A549 (cell line): ENCODE data around the gene NRG3. TPM values are rescaled to one million over a fixed set of nuclear protein-coding genes. Genes with fewer than 3 reads are reported as not detected.

Experiments
- ATAC-seq, 2 experiments: fragments of 200-7000 bp in 1 of 2; fragments of >200 bp in 1 of 2; cut with Nextera tagmentation in 1 of 2; cut with Tn5 transposase in 1 of 2; 3 replicates each; pipeline versions ENCODE4 v1.8.0 to v1.9.1; 2018 to 2020; ENCODE audit warnings: mild to moderate bottlenecking in 1 of 2, moderate library complexity in 1 of 2
- CTCF ChIA-PET: fragments of 300-600 bp; sonication (Branson Sonifier 250); formaldehyde crosslinking; extraction: SDS; loops from one replicate; lab custom pipeline; 2021; ENCODE audit warnings: antibody characterized with exemption, inconsistent platforms; lab: Yijun Ruan, JAX
- POLR2A ChIA-PET: fragments of 350-600 bp; formaldehyde crosslinking; extraction: SDS; loops from one replicate; lab custom pipeline; 2021; ENCODE audit warnings: antibody characterized with exemption, inconsistent platforms; lab: Yijun Ruan, JAX
- DNase-seq, 2 experiments: peaks; one replicate each; pipeline versions ENCODE4 v3.0.0 to v3.0.0-alpha.2; 2011 to 2016; ENCODE audit warnings: low read depth in 1 of 2, low spot score in 1 of 2
- FAIRE-seq: peaks from 2 replicates; lab custom pipeline; 2011; peaks lifted over from hg19 to GRCh38; lab: Jason Lieb, UNC
- H3K27ac ChIP-seq, 2 experiments: fragments of >200 bp; sonication (Bioruptor Twin); formaldehyde crosslinking; 3 replicates each; pipeline ENCODE4 v1.5.1; 2016 to 2017
- H3K4me1 ChIP-seq: fragments of >200 bp; sonication (Bioruptor Twin); formaldehyde crosslinking; 3 replicates; pipeline ENCODE4 v1.6.1; 2016
- H3K4me2 ChIP-seq: fragments of >200 bp; sonication (Bioruptor Twin); formaldehyde crosslinking; 3 replicates; pipeline ENCODE4 v1.6.1; 2016
- H3K4me3 ChIP-seq: fragments of >200 bp; sonication (Bioruptor Twin); formaldehyde crosslinking; 3 replicates; pipeline ENCODE4 v1.5.1; 2016
- H3K9me3 ChIP-seq: fragments of >200 bp; sonication (Bioruptor Twin); formaldehyde crosslinking; 3 replicates; pipeline ENCODE4 v1.6.1; 2016
- CBX8 ChIP-seq: fragments of 200-600 bp; sonication (generic); IDR thresholded peaks from 2 replicates; pipeline ENCODE4 v1.6.1; 2016
- CEBPB ChIP-seq, 2 experiments: fragments of >200 bp in 1 of 2; sonication (Bioruptor Twin) in 1 of 2; formaldehyde crosslinking in 1 of 2; IDR thresholded peaks; 2 replicates each; pipeline ENCODE4 v1.6.1; 2012 to 2016
- EHMT2 ChIP-seq: fragments of 200-600 bp; sonication (generic); IDR thresholded peaks from 2 replicates; pipeline ENCODE4 v1.6.1; 2016; ENCODE audit warnings: antibody characterized with exemption, low read depth, mild to moderate bottlenecking, moderate library complexity
- EP300 ChIP-seq, 2 experiments: fragments of >200 bp; sonication (Bioruptor Twin); formaldehyde crosslinking; IDR thresholded peaks; 2 replicates in 1 of 2; 3 replicates in 1 of 2; pipeline ENCODE4 v1.6.1; 2016 to 2017
- FOSB ChIP-seq: fragments of 250-450 bp; sonication (Bioruptor Pico); IDR thresholded peaks from 2 replicates; pipeline ENCODE4 v1.5.0; 2020; ENCODE audit warnings: mild to moderate bottlenecking, moderate library complexity
- FOSL2 ChIP-seq, 2 experiments: fragments of 450-650 bp in 1 of 2; fragments of >200 bp in 1 of 2; sonication (Bioruptor Twin) in 1 of 2; formaldehyde crosslinking; IDR thresholded peaks; 2 replicates each; pipeline versions ENCODE4 v1.5.0 to v1.6.1; 2016 to 2020; ENCODE audit warnings: mild to moderate bottlenecking in 1 of 2, moderate library complexity in 1 of 2
- FOXS1 ChIP-seq: fragments of 250-450 bp; sonication (Bioruptor Pico); IDR thresholded peaks from 2 replicates; pipeline ENCODE4 v1.5.0; 2020; ENCODE audit warnings: mild to moderate bottlenecking, moderate library complexity
- HDAC2 ChIP-seq: fragments of 200-600 bp; sonication (generic); IDR thresholded peaks from 2 replicates; pipeline ENCODE4 v1.6.1; 2016
- HEYL ChIP-seq: fragments of 250-450 bp; sonication (Bioruptor Pico); IDR thresholded peaks from 2 replicates; pipeline ENCODE4 v1.8.0; 2021; ENCODE audit warnings: mild to moderate bottlenecking, moderate library complexity
- HOXB13 ChIP-seq: fragments of 250-450 bp; sonication (Bioruptor Pico); IDR thresholded peaks from 2 replicates; pipeline ENCODE4 v1.5.0; 2020; ENCODE audit warnings: low read depth, mild to moderate bottlenecking, moderate library complexity
- JUN ChIP-seq, 2 experiments: fragments of >200 bp; sonication (Bioruptor Twin); formaldehyde crosslinking; IDR thresholded peaks; 2 replicates in 1 of 2; 3 replicates in 1 of 2; pipeline ENCODE4 v1.6.1; 2016 to 2017
- KDM5A ChIP-seq: fragments of 200-600 bp; sonication (generic); IDR thresholded peaks from 2 replicates; pipeline ENCODE4 v1.6.1; 2016; ENCODE audit warnings: antibody characterized with exemption, mild to moderate bottlenecking
- MAFK ChIP-seq: fragments of 450-650 bp; IDR thresholded peaks from 2 replicates; pipeline ENCODE4 v1.6.1; 2014; ENCODE audit not compliant: partially characterized antibody
- NFE2L2 ChIP-seq: fragments of 150-350 bp; conservative IDR thresholded peaks from 2 replicates; pipeline ENCODE4 v1.6.1; 2014; ENCODE audit warnings: low read length
- NR3C1 ChIP-seq: fragments of >200 bp; sonication (Bioruptor Twin); formaldehyde crosslinking; IDR thresholded peaks from 3 replicates; pipeline ENCODE4 v1.6.1; 2017
- POLR2AphosphoS2 ChIP-seq: conservative IDR thresholded peaks from 2 replicates; pipeline ENCODE4 v1.6.1; 2012; ENCODE audit warnings: low read length, improper control_type of control experiment, inconsistent platforms
- RFX5 ChIP-seq: fragments of 450-650 bp; IDR thresholded peaks from 2 replicates; pipeline ENCODE4 v1.7.1; 2014; ENCODE audit warnings: antibody characterized with exemption, mild to moderate bottlenecking, moderate library complexity
- SMC3 ChIP-seq: fragments of >200 bp; sonication (Bioruptor Twin); formaldehyde crosslinking; IDR thresholded peaks from 3 replicates; pipeline ENCODE4 v1.6.1; 2018; ENCODE audit warnings: inconsistent platforms
- SREBF2 ChIP-seq: fragments of 450-650 bp; IDR thresholded peaks from 2 replicates; pipeline ENCODE4 v1.6.1; 2014; ENCODE audit warnings: mild to moderate bottlenecking, moderate library complexity
- TFCP2L1 ChIP-seq: fragments of 250-450 bp; sonication (Bioruptor Pico); IDR thresholded peaks from 2 replicates; pipeline ENCODE4 v1.5.0; 2021; ENCODE audit warnings: mild to moderate bottlenecking
- WGBS: methylation state at CpG from one replicate; pipeline ENCODE4 v1.1.6; 2017; ENCODE audit errors: missing lambda C conversion rate; 5-methylcytosine and 5-hydroxymethylcytosine counted together
- polyA plus RNA-seq, 4 experiments: library from polyadenylated mRNA; depleted of rRNA in 3 of 4; stranded (reverse); fragments of >200 nt; fragmentation: RNase III in 1 of 4; extraction: RNeasy Plus Mini Kit Qiagen cat#74134 plus additional on column Dnase treatment in 1 of 4; gene quantifications; 2 replicates in 3 of 4; 3 replicates in 1 of 4; pipeline ENCODE4 v1.2.3, GENCODE V29; 2011 to 2017
- TF ChIP-seq, protein P1 (sequence below): IDR thresholded peaks from 2 replicates; pipeline ENCODE4 v1.6.1; 2012; ENCODE audit warnings: low read depth, borderline replicate concordance
- TF ChIP-seq, protein P2 (sequence below): fragments of 250-450 bp; sonication (Bioruptor Pico); IDR thresholded peaks from 2 replicates; pipeline ENCODE4 v1.5.0; 2021; ENCODE audit warnings: mild to moderate bottlenecking, moderate library complexity, borderline replicate concordance
- TF ChIP-seq, protein P3 (sequence below): fragments of >200 bp; sonication (Bioruptor Twin); formaldehyde crosslinking; IDR thresholded peaks from 2 replicates; pipeline ENCODE4 v1.6.1; 2016
- TF ChIP-seq, protein P4 (sequence below): fragments of 200-600 bp; sonication (generic); IDR thresholded peaks from 2 replicates; pipeline ENCODE4 v1.6.1; 2016; ENCODE audit warnings: antibody characterized with exemption, mild to moderate bottlenecking, moderate library complexity

The NRG3 gene
- polyA plus RNA-seq, 2 of the 4 experiments (the other 2 are of a cell fraction): not detected

DNA sequence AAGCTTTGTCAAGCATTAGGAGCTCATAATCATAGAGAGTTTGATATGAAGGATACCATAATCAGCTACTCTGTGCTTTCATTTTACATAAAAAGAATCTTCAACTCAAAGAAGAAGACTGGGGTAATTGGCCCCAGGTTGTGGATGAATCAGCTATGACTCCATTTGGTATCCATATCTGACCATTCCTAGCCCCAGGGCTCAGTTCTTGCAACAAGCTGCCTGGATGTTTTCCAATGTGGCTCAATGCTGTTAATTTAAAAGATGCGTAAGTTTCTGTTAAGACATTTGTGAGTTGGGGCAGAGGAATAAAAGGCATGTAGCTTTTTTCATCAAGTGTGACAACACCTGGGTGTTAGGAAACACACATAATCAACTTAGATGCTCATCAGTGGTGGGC is 951.1 kb downstream of the NRG3 start:
- Histone ChIP-seq H3K9me3 (no peaks in the 10 kb centered on the region), H3K4me3 (no peak overlapping the region)
- no peak for DNase-seq
- no peak for FAIRE-seq
- CTCF ChIA-PET: no interaction called here
- WGBS: 90% methylated on average over 1 of the region's 1 CpG
- no peak for ATAC-seq
- TF ChIP-seq FOSB (CRISPR knock-in tag) (no peak), FOSL2 (IDR thresholded peaks at IDR 0.05) (no peak), FOSL2 (CRISPR knock-in tag; IDR thresholded peaks at IDR 0.05) (no peak), JUN (IDR thresholded peaks at IDR 0.05) (no peak), SREBF2 (no peak), NR3C1 (no peak), CBX8 (no peak), TFCP2L1 (CRISPR knock-in tag) (no peak), POLR2AphosphoS2 (no peak), FOXS1 (CRISPR knock-in tag) (no peak), HOXB13 (CRISPR knock-in tag) (no peak), CEBPB (IDR thresholded peaks at IDR 0.05) (no peak), EP300 (IDR thresholded peaks at IDR 0.05) (no peak)
- TF ChIP-seq, protein P1, sequence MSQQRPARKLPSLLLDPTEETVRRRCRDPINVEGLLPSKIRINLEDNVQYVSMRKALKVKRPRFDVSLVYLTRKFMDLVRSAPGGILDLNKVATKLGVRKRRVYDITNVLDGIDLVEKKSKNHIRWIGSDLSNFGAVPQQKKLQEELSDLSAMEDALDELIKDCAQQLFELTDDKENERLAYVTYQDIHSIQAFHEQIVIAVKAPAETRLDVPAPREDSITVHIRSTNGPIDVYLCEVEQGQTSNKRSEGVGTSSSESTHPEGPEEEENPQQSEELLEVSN: no peak
- TF ChIP-seq, protein P2, sequence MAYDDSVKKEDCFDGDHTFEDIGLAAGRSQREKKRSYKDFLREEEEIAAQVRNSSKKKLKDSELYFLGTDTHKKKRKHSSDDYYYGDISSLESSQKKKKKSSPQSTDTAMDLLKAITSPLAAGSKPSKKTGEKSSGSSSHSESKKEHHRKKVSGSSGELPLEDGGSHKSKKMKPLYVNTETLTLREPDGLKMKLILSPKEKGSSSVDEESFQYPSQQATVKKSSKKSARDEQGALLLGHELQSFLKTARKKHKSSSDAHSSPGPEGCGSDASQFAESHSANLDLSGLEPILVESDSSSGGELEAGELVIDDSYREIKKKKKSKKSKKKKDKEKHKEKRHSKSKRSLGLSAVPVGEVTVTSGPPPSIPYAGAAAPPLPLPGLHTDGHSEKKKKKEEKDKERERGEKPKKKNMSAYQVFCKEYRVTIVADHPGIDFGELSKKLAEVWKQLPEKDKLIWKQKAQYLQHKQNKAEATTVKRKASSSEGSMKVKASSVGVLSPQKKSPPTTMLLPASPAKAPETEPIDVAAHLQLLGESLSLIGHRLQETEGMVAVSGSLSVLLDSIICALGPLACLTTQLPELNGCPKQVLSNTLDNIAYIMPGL (CRISPR knock-in tag): no peak
- TF ChIP-seq, all 56 proteins: peak for 0
- Histone ChIP-seq H3K4me1 (no peaks in the 10 kb centered on the region), H3K4me2 (no peak overlapping the region), H3K27ac (no peak overlapping the region)
- POLR2A ChIA-PET: no interaction called here

DNA sequence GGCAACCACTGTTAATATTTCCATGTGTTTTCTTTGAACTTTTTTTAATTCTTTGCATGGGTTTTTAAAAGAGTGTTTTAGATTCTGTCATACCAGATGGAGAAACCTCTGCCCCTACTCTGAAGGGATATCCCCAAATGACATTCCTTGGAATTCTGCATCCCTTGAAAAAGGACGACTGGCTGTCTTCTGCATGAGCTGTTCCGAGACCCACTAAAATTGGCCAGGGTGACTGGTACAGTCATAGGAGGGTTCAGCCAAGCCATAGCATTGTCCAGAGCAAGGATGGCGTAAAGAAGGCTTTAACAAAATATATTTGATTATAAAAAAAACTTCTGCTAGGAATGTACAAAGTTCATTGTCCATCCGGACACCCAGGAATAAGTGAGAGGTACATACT is 952.9 kb downstream of the NRG3 start:
- FAIRE-seq: no peak
- H3K4me2 ChIP-seq: no peak overlapping the region
- ATAC-seq: no peak
- no peak overlapping the region for H3K27ac ChIP-seq
- CTCF ChIA-PET: no interaction called here
- H3K4me3 ChIP-seq: no peak overlapping the region
- 7% methylated on average over 4 of the region's 4 CpGs for WGBS
- H3K4me1 ChIP-seq: no peaks in the 10 kb centered on the region
- TF ChIP-seq POLR2AphosphoS2: no peak
- TF ChIP-seq, protein P3, sequence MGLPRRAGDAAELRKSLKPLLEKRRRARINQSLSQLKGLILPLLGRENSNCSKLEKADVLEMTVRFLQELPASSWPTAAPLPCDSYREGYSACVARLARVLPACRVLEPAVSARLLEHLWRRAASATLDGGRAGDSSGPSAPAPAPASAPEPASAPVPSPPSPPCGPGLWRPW: no peak
- no peak for TF ChIP-seq MAFK
- no peak for TF ChIP-seq SMC3
- no peak for TF ChIP-seq NFE2L2
- TF ChIP-seq HEYL (CRISPR knock-in tag): no peak
- no peak for TF ChIP-seq JUN (IDR thresholded peaks at IDR 0.05)
- TF ChIP-seq RFX5: no peak
- TF ChIP-seq KDM5A: no peak
- TF ChIP-seq, protein P4, sequence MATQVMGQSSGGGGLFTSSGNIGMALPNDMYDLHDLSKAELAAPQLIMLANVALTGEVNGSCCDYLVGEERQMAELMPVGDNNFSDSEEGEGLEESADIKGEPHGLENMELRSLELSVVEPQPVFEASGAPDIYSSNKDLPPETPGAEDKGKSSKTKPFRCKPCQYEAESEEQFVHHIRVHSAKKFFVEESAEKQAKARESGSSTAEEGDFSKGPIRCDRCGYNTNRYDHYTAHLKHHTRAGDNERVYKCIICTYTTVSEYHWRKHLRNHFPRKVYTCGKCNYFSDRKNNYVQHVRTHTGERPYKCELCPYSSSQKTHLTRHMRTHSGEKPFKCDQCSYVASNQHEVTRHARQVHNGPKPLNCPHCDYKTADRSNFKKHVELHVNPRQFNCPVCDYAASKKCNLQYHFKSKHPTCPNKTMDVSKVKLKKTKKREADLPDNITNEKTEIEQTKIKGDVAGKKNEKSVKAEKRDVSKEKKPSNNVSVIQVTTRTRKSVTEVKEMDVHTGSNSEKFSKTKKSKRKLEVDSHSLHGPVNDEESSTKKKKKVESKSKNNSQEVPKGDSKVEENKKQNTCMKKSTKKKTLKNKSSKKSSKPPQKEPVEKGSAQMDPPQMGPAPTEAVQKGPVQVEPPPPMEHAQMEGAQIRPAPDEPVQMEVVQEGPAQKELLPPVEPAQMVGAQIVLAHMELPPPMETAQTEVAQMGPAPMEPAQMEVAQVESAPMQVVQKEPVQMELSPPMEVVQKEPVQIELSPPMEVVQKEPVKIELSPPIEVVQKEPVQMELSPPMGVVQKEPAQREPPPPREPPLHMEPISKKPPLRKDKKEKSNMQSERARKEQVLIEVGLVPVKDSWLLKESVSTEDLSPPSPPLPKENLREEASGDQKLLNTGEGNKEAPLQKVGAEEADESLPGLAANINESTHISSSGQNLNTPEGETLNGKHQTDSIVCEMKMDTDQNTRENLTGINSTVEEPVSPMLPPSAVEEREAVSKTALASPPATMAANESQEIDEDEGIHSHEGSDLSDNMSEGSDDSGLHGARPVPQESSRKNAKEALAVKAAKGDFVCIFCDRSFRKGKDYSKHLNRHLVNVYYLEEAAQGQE: no peak
- no peak for TF ChIP-seq HDAC2
- TF ChIP-seq EP300 (IDR thresholded peaks at IDR 0.05): no peak
- no peak for TF ChIP-seq EHMT2
- TF ChIP-seq, protein P1: no peak
- TF ChIP-seq, all 56 proteins: peak for 0
- POLR2A ChIA-PET: no interaction called here
- H3K9me3 ChIP-seq: no peaks in the 10 kb centered on the region
- DNase-seq: no peak
